ENCODE data around the gene HRH1. TPM values are rescaled to one million over a fixed set of nuclear protein-coding genes. Genes with fewer than 3 reads are reported as not detected.

HRH1 gene
- total RNA-seq, 1 donor from 2014 or later: 28.6 TPM

GRCh38 chr3:11118181-11118682 lies 36.1 kb upstream of the HRH1 start:
- Mint-ChIP-seq H3K4me1 (ENCODE audit: unreplicated experiment) (peaks cover 12% of the 10 kb centered on the region), H3K27ac (ENCODE audit: unreplicated experiment) (peak overlapping the region; percentile 69), H3K36me3 (ENCODE audit: unreplicated experiment) (no peaks in the 10 kb centered on the region), H3K9me3 (ENCODE audit: unreplicated experiment) (peaks cover 15% of the 10 kb centered on the region), H3K27me3 (ENCODE audit: unreplicated experiment) (no peaks in the 10 kb centered on the region), H3K4me3 (ENCODE audit: unreplicated experiment) (no peak overlapping the region)
- DNase-seq (ENCODE audit: extremely low spot score, unreplicated experiment): no peak
- TF ChIP-seq CTCF (IDR thresholded peaks at IDR 0.05): no peak

GRCh38 chr3:11120091-11120805 lies 34.0 kb upstream of the HRH1 start:
- peaks cover 12% of the 10 kb centered on the region for H3K4me1 Mint-ChIP-seq (ENCODE audit: unreplicated experiment)
- no peak for DNase-seq (ENCODE audit: extremely low spot score, unreplicated experiment)
- peaks cover 9% of the 10 kb centered on the region for H3K9me3 Mint-ChIP-seq (ENCODE audit: unreplicated experiment)
- H3K27ac Mint-ChIP-seq (ENCODE audit: unreplicated experiment): no peak overlapping the region
- peaks cover 2% of the 10 kb centered on the region for H3K36me3 Mint-ChIP-seq (ENCODE audit: unreplicated experiment)
- H3K27me3 Mint-ChIP-seq (ENCODE audit: unreplicated experiment): no peaks in the 10 kb centered on the region
- H3K4me3 Mint-ChIP-seq (ENCODE audit: unreplicated experiment): no peak overlapping the region
- TF ChIP-seq CTCF (IDR thresholded peaks at IDR 0.05): no peak

- peaks cover 4% of the 10 kb centered on the region for H3K36me3 Mint-ChIP-seq (ENCODE audit: unreplicated experiment)
- H3K4me1 Mint-ChIP-seq (ENCODE audit: unreplicated experiment): peaks cover 8% of the 10 kb centered on the region
- peaks cover 8% of the 10 kb centered on the region for H3K9me3 Mint-ChIP-seq (ENCODE audit: unreplicated experiment)
- H3K27ac Mint-ChIP-seq (ENCODE audit: unreplicated experiment): no peak overlapping the region
- H3K4me3 Mint-ChIP-seq (ENCODE audit: unreplicated experiment): no peak overlapping the region
- H3K27me3 Mint-ChIP-seq (ENCODE audit: unreplicated experiment): no peaks in the 10 kb centered on the region
- TF ChIP-seq CTCF (IDR thresholded peaks at IDR 0.05): no peak
- no peak for DNase-seq (ENCODE audit: extremely low spot score, unreplicated experiment)
Observed at GRCh38 chr3:11126653-11127052, 27.6 kb upstream of the HRH1 start.

GRCh38 chr3:11128682-11129632 lies 25.3 kb upstream of the HRH1 start:
- H3K27ac Mint-ChIP-seq (ENCODE audit: unreplicated experiment): no peak overlapping the region
- peaks cover 8% of the 10 kb centered on the region for H3K4me1 Mint-ChIP-seq (ENCODE audit: unreplicated experiment)
- H3K9me3 Mint-ChIP-seq (ENCODE audit: unreplicated experiment): no peaks in the 10 kb centered on the region
- peaks cover 3% of the 10 kb centered on the region for H3K36me3 Mint-ChIP-seq (ENCODE audit: unreplicated experiment)
- H3K27me3 Mint-ChIP-seq (ENCODE audit: unreplicated experiment): no peaks in the 10 kb centered on the region
- DNase-seq (ENCODE audit: extremely low spot score, unreplicated experiment): no peak
- no peak overlapping the region for H3K4me3 Mint-ChIP-seq (ENCODE audit: unreplicated experiment)
- TF ChIP-seq CTCF (IDR thresholded peaks at IDR 0.05): no peak

GRCh38 chr3:11130385-11130784 lies 23.9 kb upstream of the HRH1 start:
- TF ChIP-seq CTCF (IDR thresholded peaks at IDR 0.05): no peak
- Mint-ChIP-seq H3K36me3 (ENCODE audit: unreplicated experiment) (peaks cover 3% of the 10 kb centered on the region), H3K27ac (ENCODE audit: unreplicated experiment) (no peak overlapping the region), H3K4me1 (ENCODE audit: unreplicated experiment) (peaks cover 8% of the 10 kb centered on the region), H3K27me3 (ENCODE audit: unreplicated experiment) (no peaks in the 10 kb centered on the region), H3K9me3 (ENCODE audit: unreplicated experiment) (no peaks in the 10 kb centered on the region), H3K4me3 (ENCODE audit: unreplicated experiment) (no peak overlapping the region)
- DNase-seq (ENCODE audit: extremely low spot score, unreplicated experiment): no peak

All from osteocyte (in vitro differentiated cells).